ENCODE measurements around the gene SNX15.

- TF ChIP-seq, protein P1, sequence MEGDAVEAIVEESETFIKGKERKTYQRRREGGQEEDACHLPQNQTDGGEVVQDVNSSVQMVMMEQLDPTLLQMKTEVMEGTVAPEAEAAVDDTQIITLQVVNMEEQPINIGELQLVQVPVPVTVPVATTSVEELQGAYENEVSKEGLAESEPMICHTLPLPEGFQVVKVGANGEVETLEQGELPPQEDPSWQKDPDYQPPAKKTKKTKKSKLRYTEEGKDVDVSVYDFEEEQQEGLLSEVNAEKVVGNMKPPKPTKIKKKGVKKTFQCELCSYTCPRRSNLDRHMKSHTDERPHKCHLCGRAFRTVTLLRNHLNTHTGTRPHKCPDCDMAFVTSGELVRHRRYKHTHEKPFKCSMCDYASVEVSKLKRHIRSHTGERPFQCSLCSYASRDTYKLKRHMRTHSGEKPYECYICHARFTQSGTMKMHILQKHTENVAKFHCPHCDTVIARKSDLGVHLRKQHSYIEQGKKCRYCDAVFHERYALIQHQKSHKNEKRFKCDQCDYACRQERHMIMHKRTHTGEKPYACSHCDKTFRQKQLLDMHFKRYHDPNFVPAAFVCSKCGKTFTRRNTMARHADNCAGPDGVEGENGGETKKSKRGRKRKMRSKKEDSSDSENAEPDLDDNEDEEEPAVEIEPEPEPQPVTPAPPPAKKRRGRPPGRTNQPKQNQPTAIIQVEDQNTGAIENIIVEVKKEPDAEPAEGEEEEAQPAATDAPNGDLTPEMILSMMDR (IDR thresholded peaks at IDR 0.05) = no peak
- no peak for TF ChIP-seq POLR2A (IDR thresholded peaks at IDR 0.05)
- peak; percentile 17 to 65 for TF ChIP-seq POLR2AphosphoS5 (IDR thresholded peaks at IDR 0.05; ENCODE audit: insufficient read depth in 1 of 2, low read depth in 1 of 2)
These were observed 30.4 kb upstream of the SNX15 start, which contains the start of gene BATF2 for GRCh38 chr11:64996710-64997380.
